ENCODE results near the gene PCGF1.
A peak's percentile ranks its signal among the peaks of the same experiment; 100 is the strongest.
"Not testable (repeated sequence)": the region's sequence is repeated elsewhere in the genome, so short reads cannot be mapped to it uniquely, and the experiment has no call there.

The PCGF1 gene

GRCh38 chr2:74471332-74472065 is 36.0 kb downstream of the PCGF1 start:
- peak; percentile 34 for DNase-seq

GRCh38 chr2:74470742-74471141 is 36.8 kb downstream of the PCGF1 start:
- DNase-seq, result not testable (repeated sequence)

DNA sequence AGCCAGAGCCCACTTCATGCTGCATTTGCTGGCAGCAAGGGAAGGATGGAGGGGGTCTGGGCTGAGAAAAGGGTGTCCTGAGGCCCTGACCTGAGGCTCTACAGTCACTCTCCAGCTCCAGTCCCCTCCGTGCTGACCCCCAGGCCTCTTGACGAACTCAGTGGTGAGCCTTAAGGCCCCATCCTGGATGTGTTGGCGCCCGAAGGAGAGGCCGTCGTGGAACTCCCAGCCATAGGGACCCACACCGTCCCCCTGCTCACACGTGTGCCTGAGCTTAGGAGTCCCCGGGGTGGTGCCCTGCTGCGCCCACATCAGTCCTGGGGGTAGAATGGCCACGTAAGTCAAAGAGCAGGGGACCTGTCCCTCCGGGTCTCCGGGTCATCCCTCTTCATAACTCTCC is 43.1 kb downstream of the PCGF1 start:
- DNase-seq, result no peak

- no peak for DNase-seq
Measured at GRCh38 chr2:74462786-74463105, 44.7 kb downstream of the PCGF1 start.

DNA sequence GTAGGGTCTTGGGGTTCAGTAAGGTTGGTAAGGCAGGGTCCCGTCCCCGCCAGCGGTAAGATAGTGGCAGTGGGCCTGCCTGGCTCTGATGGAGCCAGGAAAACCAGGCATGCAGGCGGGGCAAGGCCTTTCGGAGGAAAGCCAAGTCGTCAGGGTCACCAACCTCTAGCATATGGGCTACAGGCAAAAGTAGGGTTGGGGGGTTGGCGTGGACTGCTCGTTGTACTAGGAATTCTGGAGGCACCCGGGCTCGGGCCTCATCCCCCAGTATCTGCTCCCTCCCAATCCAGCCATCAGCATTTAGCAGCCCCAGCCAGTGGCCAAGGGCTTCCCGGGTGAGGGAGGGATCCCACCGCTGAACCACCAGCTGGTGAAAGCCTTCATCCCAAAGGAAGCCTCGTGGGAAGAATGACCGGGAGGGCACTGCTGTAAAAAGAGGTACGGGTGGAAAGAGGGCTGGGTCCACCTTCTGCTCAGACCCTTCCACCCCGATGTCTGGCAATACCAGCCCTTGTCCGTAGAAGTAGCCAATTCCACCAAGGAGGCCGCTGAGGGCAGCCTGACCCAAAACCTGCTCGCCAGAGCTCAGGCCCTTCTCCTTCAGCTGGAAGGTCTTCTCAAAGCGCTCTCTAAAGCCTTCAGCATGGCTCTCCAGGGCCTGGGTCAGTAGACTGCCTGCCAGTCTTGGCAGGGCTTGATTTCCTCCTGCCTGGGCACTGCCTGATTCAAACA is 45.3 kb downstream of the PCGF1 start:
- DNase-seq, result no peak

GRCh38 chr2:74461187-74462053 is 46.1 kb downstream of the PCGF1 start:
- no peak for DNase-seq

GRCh38 chr2:74460187-74460586 is 47.3 kb downstream of the PCGF1 start:
- not testable (repeated sequence) for DNase-seq

GRCh38 chr2:74459503-74460118 is 47.9 kb downstream of the PCGF1 start:
- DNase-seq, result not testable (repeated sequence)

GRCh38 chr2:74458938-74459363 is 48.5 kb downstream of the PCGF1 start:
- no peak for DNase-seq

DNA sequence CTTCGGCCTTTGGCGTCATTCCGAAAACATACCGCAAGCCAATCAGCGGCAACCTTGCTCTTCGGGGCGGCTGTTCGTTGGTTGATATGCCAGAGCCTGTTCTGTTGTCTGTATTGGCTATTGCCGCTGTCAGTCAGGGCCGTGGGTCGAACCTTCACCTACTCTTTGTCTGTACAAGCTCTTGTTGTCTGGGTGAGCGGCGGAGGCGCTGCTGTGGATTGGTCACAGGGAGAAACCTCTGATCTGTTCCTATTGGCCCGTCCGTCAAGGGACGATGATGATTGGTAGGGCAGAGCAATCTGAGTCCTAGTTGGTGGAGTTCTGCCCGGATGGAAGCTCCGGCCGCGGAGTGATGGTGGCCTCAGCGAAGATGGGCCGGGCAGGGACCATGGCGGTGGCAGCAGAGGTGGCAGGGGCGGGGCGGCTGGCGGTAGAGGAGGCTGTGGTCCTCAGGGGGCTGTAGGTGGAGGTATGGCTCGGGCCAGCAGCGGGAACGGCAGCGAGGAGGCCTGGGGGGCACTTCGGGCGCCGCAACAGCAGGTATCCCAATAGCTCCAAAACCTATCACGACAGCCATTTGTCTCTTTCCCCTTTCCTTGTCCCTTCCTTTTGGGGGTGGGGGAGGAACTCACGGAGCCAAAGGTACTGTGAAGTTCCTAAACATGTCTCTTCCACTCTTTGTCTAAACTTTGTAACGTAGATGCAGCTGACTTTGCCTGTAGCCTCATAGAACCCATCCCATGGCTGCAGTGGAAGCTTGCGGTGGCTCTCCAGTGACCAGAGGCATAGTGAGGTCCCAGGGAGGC is 49.2 kb downstream of the PCGF1 start, which contains the start of gene WBP1:
WBP1 (plus strand) TSS at position 307 of the 806 bp plus-strand sequence; CDS start at position 472, 165 bp downstream.
- peak; percentile 100 for DNase-seq

- DNase-seq, result peak; percentile 54
Measured at GRCh38 chr2:74457549-74458131, 49.9 kb downstream of the PCGF1 start.

DNA sequence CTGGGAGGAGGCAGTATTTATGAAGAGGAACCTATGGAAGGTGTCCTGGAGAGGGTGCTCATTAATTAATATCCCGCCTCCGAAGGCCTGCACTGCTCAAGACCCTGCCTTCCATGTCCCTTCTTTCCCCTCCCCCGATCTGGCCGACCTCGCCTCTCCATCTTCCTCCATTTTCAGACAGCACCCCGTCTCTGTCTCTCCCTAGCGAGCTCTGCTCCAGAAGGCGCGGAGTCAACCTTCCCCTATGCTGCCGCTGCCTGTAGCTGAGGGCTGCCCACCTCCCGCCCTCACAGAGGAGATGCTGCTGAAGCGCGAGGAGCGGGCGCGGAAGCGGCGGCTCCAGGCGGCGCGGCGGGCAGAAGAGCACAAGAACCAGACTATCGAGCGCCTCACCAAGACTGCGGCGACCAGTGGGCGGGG is 50.4 kb downstream of the PCGF1 start:
- DNase-seq, result peak; percentile 14

Data from hematopoietic multipotent progenitor cell treated with erythropoietin and hydrocortisone succinate and interleukin-3 and kit ligand, for 8 days (in vitro differentiated cells).